ENCODE measurements around the gene TEX12. TPM values are rescaled to one million over a fixed set of nuclear protein-coding genes. Genes with fewer than 3 reads are reported as not detected.

TEX12 gene
- total RNA-seq, 1 donor from 2014 or later = 0.22 TPM

DNA sequence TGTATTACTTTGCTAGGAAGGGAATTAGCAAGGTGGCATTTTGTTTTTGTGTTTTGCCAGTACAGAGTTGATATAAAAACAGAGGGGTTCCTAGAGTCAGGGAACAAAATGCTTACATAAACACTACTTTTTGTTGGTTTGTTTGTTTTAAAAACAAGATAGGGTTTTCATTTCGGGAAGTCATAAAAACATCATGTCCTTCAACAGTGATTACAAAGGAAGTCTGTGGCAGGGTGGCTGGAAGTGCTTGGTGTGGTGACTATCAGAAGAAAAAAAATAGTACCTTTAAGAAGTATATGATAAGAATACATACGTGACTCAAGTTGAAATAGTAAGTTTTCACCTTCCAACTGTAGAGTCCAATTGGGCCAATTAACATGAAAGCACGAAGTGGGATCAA, 2.1 kb upstream of the TEX12 start:
- intact Hi-C loops (cut with micrococcal nuclease) = no loop called here
- Histone ChIP-seq H3K27ac (replicated peaks) (no peak overlapping the region), H3K27me3 (ENCODE audit: low read depth) (no peaks in the 10 kb centered on the region), H3K4me3 (no peak overlapping the region), H3K4me1 (no peaks in the 10 kb centered on the region), H3K9me3 (replicated peaks) (no peaks in the 10 kb centered on the region), H3K36me3 (no peaks in the 10 kb centered on the region)
- no peak for DNase-seq
- no peak for TF ChIP-seq CTCF (IDR thresholded peaks at IDR 0.05; ENCODE audit: borderline replicate concordance)

GRCh38 chr11:112166562-112166961, 610 bp upstream of the TEX12 start:
- TF ChIP-seq CTCF (IDR thresholded peaks at IDR 0.05; ENCODE audit: borderline replicate concordance) = no peak
- H3K4me1 ChIP-seq = no peaks in the 10 kb centered on the region
- intact Hi-C loops (cut with micrococcal nuclease) = no loop called here

DNA sequence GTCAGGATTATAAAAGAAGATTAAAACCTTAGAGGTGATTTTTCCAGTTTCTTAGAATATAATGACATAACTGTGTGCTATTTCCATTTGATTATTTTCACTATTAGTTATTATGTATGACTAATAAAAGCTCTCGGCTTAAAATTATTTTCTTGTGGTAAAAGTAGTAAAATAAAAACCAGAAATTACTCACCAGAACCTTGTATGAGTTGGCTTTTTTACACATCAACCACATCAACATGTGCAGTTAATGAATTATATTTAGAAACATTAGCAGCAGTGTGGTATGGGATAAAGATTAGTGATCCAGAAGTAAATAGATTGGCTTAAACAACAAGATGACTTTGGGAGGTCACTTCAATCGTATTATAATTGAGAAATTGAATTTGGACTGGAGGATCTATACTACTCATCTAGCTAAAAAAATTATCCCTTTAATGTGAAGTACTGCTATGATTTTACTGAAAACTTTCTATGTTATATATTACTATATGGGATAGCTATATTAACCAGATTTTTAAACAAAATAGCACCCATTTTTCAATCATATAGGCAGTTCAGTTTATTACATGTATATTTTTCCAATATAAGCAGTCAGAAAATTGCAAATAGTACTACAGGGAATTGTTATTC, 5.3 kb downstream of the TEX12 start:
- intact Hi-C loops (cut with micrococcal nuclease) = loop anchor here (10.0 kb wide), 1 partner anchor 58 kb away; no protein-coding TSS in a partner anchor
- Histone ChIP-seq H3K27me3 (ENCODE audit: low read depth) (no peaks in the 10 kb centered on the region), H3K4me1 (peaks cover 22% of the 10 kb centered on the region), H3K27ac (replicated peaks) (peak overlapping the region; percentile 86), H3K9me3 (replicated peaks) (no peaks in the 10 kb centered on the region), H3K4me3 (no peak overlapping the region), H3K36me3 (no peaks in the 10 kb centered on the region)
- TF ChIP-seq CTCF (IDR thresholded peaks at IDR 0.05; ENCODE audit: borderline replicate concordance) = no peak
- DNase-seq = no peak

More at GRCh38 chr11:112166562-112166961, 610 bp upstream of the TEX12 start:
- DNase-seq = no peak
- Histone ChIP-seq H3K4me3 (no peak overlapping the region), H3K9me3 (replicated peaks) (no peaks in the 10 kb centered on the region), H3K36me3 (no peaks in the 10 kb centered on the region), H3K27ac (replicated peaks) (no peak overlapping the region), H3K27me3 (ENCODE audit: low read depth) (no peaks in the 10 kb centered on the region)

- no peak for TF ChIP-seq CTCF (IDR thresholded peaks at IDR 0.05; ENCODE audit: borderline replicate concordance)
- Histone ChIP-seq H3K36me3 (no peaks in the 10 kb centered on the region), H3K4me1 (peaks cover 22% of the 10 kb centered on the region), H3K27me3 (ENCODE audit: low read depth) (no peaks in the 10 kb centered on the region), H3K9me3 (replicated peaks) (no peaks in the 10 kb centered on the region), H3K27ac (replicated peaks) (peak overlapping the region; percentile 86), H3K4me3 (no peak overlapping the region)
- intact Hi-C loops (cut with micrococcal nuclease) = loop anchor here (10.0 kb wide), 1 partner anchor 58 kb away; no protein-coding TSS in a partner anchor
- no peak for DNase-seq
Measured at GRCh38 chr11:112173152-112173551, 6.0 kb downstream of the TEX12 start.

GRCh38 chr11:112174789-112175598, 7.8 kb downstream of the TEX12 start, which contains the start of gene BCO2:
Gene BCO2, plus strand, starts transcription at chr11:112175512. Its CDS starts 90 bp downstream, at chr11:112175602.
- Histone ChIP-seq H3K4me3 (peak within 1 kb of the TSS; percentile 65), H3K9me3 (replicated peaks) (no peaks in the 10 kb centered on the region), H3K36me3 (peaks cover 6% of the 10 kb centered on the region), H3K4me1 (peaks cover 32% of the 10 kb centered on the region), H3K27ac (replicated peaks) (peak within 1 kb of the TSS; percentile 86), H3K27me3 (ENCODE audit: low read depth) (no peaks in the 10 kb centered on the region)
- intact Hi-C loops (cut with micrococcal nuclease) = loop anchor here (10.0 kb wide), 1 partner anchor 60 kb away; no protein-coding TSS in a partner anchor
- TF ChIP-seq CTCF (IDR thresholded peaks at IDR 0.05; ENCODE audit: borderline replicate concordance) = peak; percentile 79
- peak; percentile 84 for DNase-seq
